Activated CD8-positive, alpha-beta T cell treated with anti-CD3 and anti-CD28 coated beads for 36 hours (primary cell): ENCODE results near the gene RAB3A. TPM values are rescaled to one million over a fixed set of nuclear protein-coding genes. Genes with fewer than 3 reads are reported as not detected.

ENCODE experiments used
- ATAC-seq: fragments of 200-7000 bp; cut with Tn5 transposase; one replicate; pipeline ENCODE4 v1.10.0; 2021; ENCODE audit warnings: mild to moderate bottlenecking, moderate library complexity
- CTCF ChIA-PET: fragments of 350-600 bp; sonication (Branson Sonifier 250); formaldehyde crosslinking; loops from one replicate; lab custom pipeline; 2021; ENCODE audit warnings: antibody characterized with exemption; lab: Charles Lee
- POLR2A ChIA-PET: fragments of 350-600 bp; sonication (Branson Sonifier 250); formaldehyde crosslinking; loops from one replicate; lab custom pipeline; 2021; ENCODE audit warnings: antibody characterized with exemption; lab: Charles Lee
- DNase-seq: peaks from one replicate; pipeline ENCODE4 v3.0.0-alpha.2; 2020
- H3K27ac Mint-ChIP-seq: one replicate; pipeline ENCODE4 v1.8.0; 2021; ENCODE audit warnings: mild to moderate bottlenecking, mixed read lengths
- H3K27me3 Mint-ChIP-seq: one replicate; pipeline ENCODE4 v1.8.0; 2021; ENCODE audit warnings: mixed read lengths
- H3K36me3 Mint-ChIP-seq: one replicate; pipeline ENCODE4 v1.8.0; 2021; ENCODE audit warnings: low read depth, mixed read lengths
- H3K4me1 Mint-ChIP-seq: one replicate; pipeline ENCODE4 v1.8.0; 2021; ENCODE audit warnings: low read depth, mixed read lengths
- H3K4me3 Mint-ChIP-seq: one replicate; pipeline ENCODE4 v1.8.0; 2021; ENCODE audit warnings: mild to moderate bottlenecking, moderate library complexity, mixed read lengths
- H3K9me3 Mint-ChIP-seq: one replicate; pipeline ENCODE4 v1.8.0; 2021; ENCODE audit warnings: mixed read lengths
- intact Hi-C: fragments of 100-400 bp; cut with micrococcal nuclease; formaldehyde crosslinking; loops from one replicate; pipeline ENCODE4 v1.10.0; 2022
- total RNA-seq, 2 experiments: library from RNA; stranded (reverse); gene quantifications; one replicate each; pipeline ENCODE4 v1.2.3, GENCODE V29; 2021
- TF ChIP-seq, protein P1 (sequence below): fragments of 200-600 bp; IDR thresholded peaks from one replicate; pipeline ENCODE4 v1.8.0; 2022; ENCODE audit warnings: antibody characterized with exemption, mild to moderate bottlenecking

RAB3A gene
- total RNA-seq, 2 experiments from 2014 or later, result 8.9 to 11.3 TPM

DNA sequence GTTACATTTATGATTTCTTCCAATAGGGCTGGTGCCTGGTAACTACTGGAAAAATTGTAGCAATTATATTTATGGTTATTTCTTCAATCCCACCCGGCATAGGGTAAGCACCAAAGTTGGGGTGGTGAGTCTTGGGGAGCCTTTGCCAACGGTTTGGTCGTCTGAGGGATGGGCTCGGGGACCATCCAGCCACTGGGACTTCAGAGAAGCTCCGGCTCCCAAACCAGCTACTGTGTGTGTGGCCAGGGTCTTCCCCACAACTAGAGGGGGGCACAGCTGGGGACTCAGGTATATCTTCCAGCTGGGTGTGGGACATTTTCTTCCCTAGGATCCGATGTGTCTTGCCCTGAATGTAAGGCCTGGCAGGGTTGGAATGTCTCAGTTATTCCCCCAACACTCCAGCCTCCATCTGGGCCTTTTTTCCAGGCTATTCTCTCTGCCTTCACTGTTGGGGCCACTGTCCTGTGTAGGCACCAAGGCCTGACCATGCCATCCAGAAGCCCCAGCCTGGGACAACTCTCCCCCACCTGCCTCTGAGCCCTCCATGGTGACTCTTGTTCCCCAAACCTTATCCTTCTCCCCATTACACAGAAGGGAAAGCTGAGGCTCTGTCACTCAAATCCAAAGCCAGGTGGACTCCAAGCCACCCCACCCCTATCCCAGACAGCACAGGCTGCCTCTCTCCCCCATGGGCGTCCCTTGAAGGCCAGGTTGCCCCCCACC, 31.4 kb downstream of the RAB3A start:
- no peak for DNase-seq
- TF ChIP-seq, protein P1, sequence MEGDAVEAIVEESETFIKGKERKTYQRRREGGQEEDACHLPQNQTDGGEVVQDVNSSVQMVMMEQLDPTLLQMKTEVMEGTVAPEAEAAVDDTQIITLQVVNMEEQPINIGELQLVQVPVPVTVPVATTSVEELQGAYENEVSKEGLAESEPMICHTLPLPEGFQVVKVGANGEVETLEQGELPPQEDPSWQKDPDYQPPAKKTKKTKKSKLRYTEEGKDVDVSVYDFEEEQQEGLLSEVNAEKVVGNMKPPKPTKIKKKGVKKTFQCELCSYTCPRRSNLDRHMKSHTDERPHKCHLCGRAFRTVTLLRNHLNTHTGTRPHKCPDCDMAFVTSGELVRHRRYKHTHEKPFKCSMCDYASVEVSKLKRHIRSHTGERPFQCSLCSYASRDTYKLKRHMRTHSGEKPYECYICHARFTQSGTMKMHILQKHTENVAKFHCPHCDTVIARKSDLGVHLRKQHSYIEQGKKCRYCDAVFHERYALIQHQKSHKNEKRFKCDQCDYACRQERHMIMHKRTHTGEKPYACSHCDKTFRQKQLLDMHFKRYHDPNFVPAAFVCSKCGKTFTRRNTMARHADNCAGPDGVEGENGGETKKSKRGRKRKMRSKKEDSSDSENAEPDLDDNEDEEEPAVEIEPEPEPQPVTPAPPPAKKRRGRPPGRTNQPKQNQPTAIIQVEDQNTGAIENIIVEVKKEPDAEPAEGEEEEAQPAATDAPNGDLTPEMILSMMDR, result no peak
- no peak for ATAC-seq
- H3K9me3 Mint-ChIP-seq, result no peaks in the 10 kb centered on the region
- H3K27ac Mint-ChIP-seq, result no peak overlapping the region
- CTCF ChIA-PET, result interaction anchor here (1.2 to 1.3 kb wide), 2 partner anchors 59 to 176 kb away, joined by 3 to 7 read pairs; no protein-coding TSS in a partner anchor
- H3K36me3 Mint-ChIP-seq, result peaks cover 12% of the 10 kb centered on the region
- H3K4me1 Mint-ChIP-seq, result peaks cover 7% of the 10 kb centered on the region
- intact Hi-C loops, result no loop called here
- peak overlapping the region; percentile 80 for H3K4me3 Mint-ChIP-seq
- H3K27me3 Mint-ChIP-seq, result no peaks in the 10 kb centered on the region
- POLR2A ChIA-PET, result interaction anchor here (0.6 to 1.3 kb wide), 2 partner anchors 12 to 64 kb away, joined by 3 to 4 read pairs; no protein-coding TSS in a partner anchor

DNA sequence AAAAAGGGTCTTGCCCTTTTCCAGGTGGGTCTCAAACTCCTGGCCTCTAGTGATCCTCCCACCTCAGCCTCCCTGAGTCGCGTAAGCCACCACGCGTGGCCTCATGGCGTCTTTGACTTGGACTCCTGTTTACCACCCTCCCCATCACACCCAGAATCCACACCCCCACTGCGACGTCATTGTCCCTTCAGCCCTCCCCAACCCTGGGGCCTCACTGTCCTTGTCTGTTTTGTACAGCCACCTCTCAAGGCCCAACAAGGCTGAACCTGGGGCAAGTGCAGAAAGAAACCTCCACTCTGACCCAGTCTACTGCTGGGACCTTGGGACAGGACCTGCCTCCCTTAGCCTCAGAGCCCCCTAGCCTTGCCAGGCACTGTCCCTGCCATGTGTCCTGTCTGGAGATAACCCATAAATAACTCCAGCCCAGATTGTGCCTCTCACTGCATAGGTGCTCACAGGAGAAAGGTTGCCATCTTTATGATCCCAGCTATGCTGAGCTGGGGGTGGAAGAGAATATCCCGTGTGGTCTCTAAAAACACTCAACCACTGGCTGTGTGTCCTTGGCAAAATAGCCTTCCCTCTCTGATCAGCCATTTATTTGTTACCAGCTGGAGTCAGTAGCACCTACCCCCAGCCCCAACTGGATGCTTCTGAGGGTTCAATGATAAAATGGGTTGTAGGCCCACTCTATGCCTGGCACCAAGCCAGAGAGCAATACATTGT, 32.1 kb downstream of the RAB3A start:
- ChIA-PET POLR2A (interaction anchor here (0.6 to 1.3 kb wide), 3 partner anchors 11 to 63 kb away, joined by 3 to 4 read pairs (median 3); no protein-coding TSS in a partner anchor), CTCF (interaction anchor here (1.2 to 1.3 kb wide), 3 partner anchors 59 to 175 kb away, joined by 3 to 7 read pairs (median 5); no protein-coding TSS in a partner anchor)
- TF ChIP-seq, protein P1, result no peak

DNA sequence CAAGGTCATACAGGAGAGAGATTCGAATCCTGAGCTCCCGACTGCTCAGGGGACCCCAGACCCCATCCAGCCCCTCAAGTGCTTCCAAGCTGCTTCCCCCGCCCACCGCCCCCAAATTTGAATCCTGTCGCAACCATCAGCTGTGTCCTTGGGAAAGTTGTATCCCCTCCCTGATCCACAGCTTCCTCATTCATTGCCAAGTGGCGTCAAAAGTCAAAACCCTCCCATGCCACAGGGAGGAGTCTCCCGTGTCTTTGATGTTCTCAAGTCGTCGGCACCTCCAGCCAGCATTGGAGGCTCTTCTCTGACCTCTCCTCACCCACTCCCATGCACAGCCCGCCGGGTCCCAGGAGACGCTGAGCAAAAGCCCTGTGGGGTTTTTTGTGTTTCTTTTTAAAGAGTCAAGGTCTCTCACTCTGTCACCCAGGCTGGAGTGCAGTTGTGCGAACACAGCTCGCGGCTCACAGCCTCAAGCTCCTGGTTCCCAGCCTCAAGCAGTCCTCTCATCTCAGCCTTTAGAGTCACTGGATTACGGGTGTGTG, 33.1 kb downstream of the RAB3A start:
- peaks cover 7% of the 10 kb centered on the region for H3K4me1 Mint-ChIP-seq
- DNase-seq (no peak), ATAC-seq (no peak)
- H3K27me3 Mint-ChIP-seq, result no peaks in the 10 kb centered on the region
- peaks cover 17% of the 10 kb centered on the region for H3K36me3 Mint-ChIP-seq
- no peaks in the 10 kb centered on the region for H3K9me3 Mint-ChIP-seq
- ChIA-PET CTCF (interaction anchor here (1.2 to 1.6 kb wide), 3 partner anchors 10 to 58 kb away, joined by 4 to 5 read pairs (median 5); no protein-coding TSS in a partner anchor), POLR2A (interaction anchor here (0.6 to 1.2 kb wide), 4 partner anchors 9 to 127 kb away, joined by 3 read pairs; no protein-coding TSS in a partner anchor)
- intact Hi-C loops, result no loop called here
- H3K4me3 Mint-ChIP-seq, result no peak overlapping the region
- no peak overlapping the region for H3K27ac Mint-ChIP-seq
- TF ChIP-seq, protein P1, result no peak

More for the DNA sequence above, 32.1 kb downstream of the RAB3A start:
- DNase-seq, result no peak
- Mint-ChIP-seq H3K9me3 (no peaks in the 10 kb centered on the region), H3K4me1 (peaks cover 7% of the 10 kb centered on the region), H3K27me3 (no peaks in the 10 kb centered on the region), H3K27ac (no peak overlapping the region), H3K36me3 (peaks cover 14% of the 10 kb centered on the region), H3K4me3 (no peak overlapping the region)
- ATAC-seq, result no peak
- intact Hi-C loops, result no loop called here

DNA sequence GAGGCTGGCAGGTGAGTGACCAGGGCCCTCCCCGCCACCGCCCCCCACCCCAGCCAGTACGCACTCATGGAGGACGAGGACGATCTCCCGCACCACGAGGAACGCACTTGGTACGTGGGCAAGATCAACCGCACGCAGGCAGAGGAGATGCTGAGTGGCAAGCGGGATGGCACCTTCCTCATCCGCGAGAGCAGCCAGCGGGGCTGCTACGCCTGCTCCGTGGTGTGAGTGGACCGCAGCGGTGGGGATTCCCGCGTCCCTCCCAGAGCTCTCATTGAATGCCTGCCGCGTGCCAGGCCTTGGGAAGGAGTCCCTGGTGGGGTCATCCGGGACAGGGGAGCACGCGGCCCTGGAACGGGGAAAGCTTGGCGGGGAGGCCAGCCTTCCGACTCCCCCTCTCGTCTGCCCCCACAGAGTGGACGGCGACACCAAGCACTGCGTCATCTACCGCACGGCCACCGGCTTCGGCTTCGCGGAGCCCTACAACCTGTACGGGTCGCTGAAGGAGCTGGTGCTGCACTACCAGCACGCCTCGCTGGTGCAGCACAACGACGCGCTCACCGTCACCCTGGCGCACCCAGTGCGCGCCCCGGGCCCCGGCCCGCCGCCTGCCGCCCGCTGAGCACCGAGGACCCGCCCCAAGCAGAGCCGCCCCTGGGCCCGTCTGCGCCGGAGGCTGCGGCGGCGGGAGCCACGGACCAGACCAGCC, 35.0 kb downstream of the RAB3A start:
- H3K4me3 Mint-ChIP-seq, result no peak overlapping the region
- TF ChIP-seq, protein P1, result no peak
- H3K4me1 Mint-ChIP-seq, result peaks cover 7% of the 10 kb centered on the region
- DNase-seq (no peak), ATAC-seq (no peak)
- no peak overlapping the region for H3K27ac Mint-ChIP-seq
- CTCF ChIA-PET, result interaction anchor here (0.6 to 3.1 kb wide), 9 partner anchors 9 to 256 kb away, joined by 3 to 16 read pairs (median 3); partner anchors contain the start of gene MPV17L2
- H3K27me3 Mint-ChIP-seq, result no peaks in the 10 kb centered on the region
- no peaks in the 10 kb centered on the region for H3K9me3 Mint-ChIP-seq
- POLR2A ChIA-PET, result interaction anchor here (1.0 to 1.2 kb wide), 2 partner anchors 8 to 58 kb away, joined by 3 read pairs; no protein-coding TSS in a partner anchor
- intact Hi-C loops, result loop anchor here (5.0 kb wide), 1 partner anchor 57 kb away; no protein-coding TSS in a partner anchor
- H3K36me3 Mint-ChIP-seq, result peaks cover 22% of the 10 kb centered on the region
